Transverse colon (tissue), 4 donors: Measurements from ENCODE around the gene SOX8. TPM values are rescaled to one million over a fixed set of nuclear protein-coding genes. Genes with fewer than 3 reads are reported as not detected.

Experiments used
- DNase-seq: peaks from one replicate; pipeline ENCODE4 v3.0.0-alpha.2; 2019
- H3K27ac ChIP-seq, 4 donors: fragments of 200-600 bp; sonication (generic); 2 replicates each; pipeline ENCODE4 v1.5.1; 2016 to 2018; ENCODE audit warnings: inconsistent platforms in 4 of 4
- H3K27me3 ChIP-seq: fragments of 200-600 bp; sonication (generic); 2 replicates; pipeline ENCODE4 v1.5.1; 2017; ENCODE audit warnings: inconsistent platforms
- H3K36me3 ChIP-seq, 4 donors: fragments of 200-600 bp; sonication (generic); 2 replicates each; pipeline ENCODE4 v1.5.1; 2017 to 2019; ENCODE audit warnings: inconsistent platforms in 4 of 4
- H3K4me1 ChIP-seq, 4 donors: fragments of 200-600 bp; sonication (generic); 2 replicates each; pipeline ENCODE4 v1.5.1; 2017 to 2020; ENCODE audit warnings: inconsistent platforms in 4 of 4
- H3K4me3 ChIP-seq, 4 donors: fragments of 200-600 bp; sonication (generic); 1 replicate in 1 of 4; 2 replicates in 3 of 4; pipeline versions ENCODE4 v1.5.1 to v1.6.1; 2017 to 2019; ENCODE audit warnings: inconsistent platforms in 4 of 4
- H3K9me3 ChIP-seq, 2 donors: fragments of 200-600 bp; sonication (generic); 2 replicates each; pipeline ENCODE4 v1.5.1; 2017 to 2019; ENCODE audit warnings: inconsistent platforms in 2 of 2
- EP300 ChIP-seq: sonication (generic); formaldehyde crosslinking; IDR thresholded peaks from one replicate; pipeline ENCODE4 v1.6.1; 2017; ENCODE audit warnings: antibody characterized with exemption, low read depth
- POLR2A ChIP-seq: fragments of 450-650 bp; IDR thresholded peaks from one replicate; pipeline ENCODE4 v1.6.1; 2016; ENCODE audit warnings: antibody characterized with exemption, mild to moderate bottlenecking, moderate library complexity
- POLR2AphosphoS5 ChIP-seq, 3 donors: sonication (generic); formaldehyde crosslinking; IDR thresholded peaks; one replicate each; pipeline ENCODE4 v1.6.1; 2016; ENCODE audit warnings: antibody characterized with exemption in 3 of 3
- WGBS, 2 donors: methylation state at CpG; one replicate each; pipeline ENCODE4 v1.1.5; 2018; ENCODE audit warnings: low coverage in 1 of 2; 5-methylcytosine and 5-hydroxymethylcytosine counted together
- in situ Hi-C, 4 donors: fragments of 200-750 bp; cut with MboI; loops; one replicate each; pipeline versions ENCODE4 v1.15.0 to v1.15.1; 2017; ENCODE audit warnings: low sequenced_read_pairs in 3 of 4, low pct_ligation_motif_present in 1 of 4, low pct_unique_long_range_greater_than_20kb in 1 of 4
- intact Hi-C: fragments of 100-400 bp; cut with DNase I; formaldehyde crosslinking; loops from one replicate; pipeline ENCODE4 v1.15.1; 2023; ENCODE audit warnings: low total_unique reads
- total RNA-seq, 4 donors: library from RNA; depleted of rRNA; stranded (reverse); fragments of >200 nt; gene quantifications; one replicate each; pipeline ENCODE4 v1.1.0, GENCODE V29; 2016
- TF ChIP-seq, protein P1 (sequence below), 5 experiments: fragments of 200-600 bp in 3 of 5; fragments of 450-650 bp in 2 of 5; sonication (generic) in 3 of 5; IDR thresholded peaks; 1 replicate in 2 of 5; 2 replicates in 3 of 5; pipeline ENCODE4 v1.5.1; 2016 to 2017; ENCODE audit warnings: antibody characterized with exemption in 5 of 5, inconsistent platforms in 3 of 5, mild to moderate bottlenecking in 2 of 5, moderate library complexity in 1 of 5

SOX8 gene
- total RNA-seq, 4 donors from 2014 or later, result 0.37 to 1.9 (median 0.50) TPM

DNA sequence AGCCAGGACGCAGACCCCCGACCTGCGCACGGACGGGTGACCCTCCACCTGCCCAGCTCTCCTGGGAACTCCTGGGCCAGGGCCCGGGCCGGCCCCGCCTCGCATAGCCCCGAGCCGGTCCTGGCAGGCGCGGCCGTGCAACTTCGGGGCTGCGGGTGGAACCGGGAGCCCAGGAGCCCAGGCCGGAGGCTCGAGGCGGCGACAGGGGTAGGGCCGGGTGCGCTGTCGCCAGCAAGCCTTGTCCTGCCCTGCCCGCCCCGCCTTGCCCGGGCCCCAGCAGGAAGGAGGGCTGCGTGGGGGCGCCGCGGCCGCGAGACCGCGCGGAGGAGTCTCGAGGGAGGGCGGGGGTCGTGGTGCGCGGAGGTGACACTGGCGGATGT is 11.2 kb upstream of the SOX8 start:
- Histone ChIP-seq H3K9me3 (no peaks in the 10 kb centered on the region), H3K27ac (peak overlapping the region; percentile 81 to 87 (median 86)), H3K27me3 (peaks cover 9% of the 10 kb centered on the region), H3K4me1 (peaks cover 11 to 15% (median 13%) of the 10 kb centered on the region in 4 donors), H3K4me3 (peak overlapping the region; percentile 40 to 79 (median 68)), H3K36me3 (no peaks in the 10 kb centered on the region)
- intact Hi-C loops (no loop called here), in situ Hi-C loops (no loop called here)
- DNase-seq, result no peak
- WGBS, 2 donors, result 5% methylated on average over 4 of the region's 42 CpGs; no CpG with 5 or more reads in 1 of the 2 donors
- no peak for TF ChIP-seq EP300
- TF ChIP-seq POLR2A, result no peak
- TF ChIP-seq, protein P1, sequence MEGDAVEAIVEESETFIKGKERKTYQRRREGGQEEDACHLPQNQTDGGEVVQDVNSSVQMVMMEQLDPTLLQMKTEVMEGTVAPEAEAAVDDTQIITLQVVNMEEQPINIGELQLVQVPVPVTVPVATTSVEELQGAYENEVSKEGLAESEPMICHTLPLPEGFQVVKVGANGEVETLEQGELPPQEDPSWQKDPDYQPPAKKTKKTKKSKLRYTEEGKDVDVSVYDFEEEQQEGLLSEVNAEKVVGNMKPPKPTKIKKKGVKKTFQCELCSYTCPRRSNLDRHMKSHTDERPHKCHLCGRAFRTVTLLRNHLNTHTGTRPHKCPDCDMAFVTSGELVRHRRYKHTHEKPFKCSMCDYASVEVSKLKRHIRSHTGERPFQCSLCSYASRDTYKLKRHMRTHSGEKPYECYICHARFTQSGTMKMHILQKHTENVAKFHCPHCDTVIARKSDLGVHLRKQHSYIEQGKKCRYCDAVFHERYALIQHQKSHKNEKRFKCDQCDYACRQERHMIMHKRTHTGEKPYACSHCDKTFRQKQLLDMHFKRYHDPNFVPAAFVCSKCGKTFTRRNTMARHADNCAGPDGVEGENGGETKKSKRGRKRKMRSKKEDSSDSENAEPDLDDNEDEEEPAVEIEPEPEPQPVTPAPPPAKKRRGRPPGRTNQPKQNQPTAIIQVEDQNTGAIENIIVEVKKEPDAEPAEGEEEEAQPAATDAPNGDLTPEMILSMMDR (IDR thresholded peaks at IDR 0.05), result no peak
- TF ChIP-seq POLR2AphosphoS5 (IDR thresholded peaks at IDR 0.05), result no peak

DNA sequence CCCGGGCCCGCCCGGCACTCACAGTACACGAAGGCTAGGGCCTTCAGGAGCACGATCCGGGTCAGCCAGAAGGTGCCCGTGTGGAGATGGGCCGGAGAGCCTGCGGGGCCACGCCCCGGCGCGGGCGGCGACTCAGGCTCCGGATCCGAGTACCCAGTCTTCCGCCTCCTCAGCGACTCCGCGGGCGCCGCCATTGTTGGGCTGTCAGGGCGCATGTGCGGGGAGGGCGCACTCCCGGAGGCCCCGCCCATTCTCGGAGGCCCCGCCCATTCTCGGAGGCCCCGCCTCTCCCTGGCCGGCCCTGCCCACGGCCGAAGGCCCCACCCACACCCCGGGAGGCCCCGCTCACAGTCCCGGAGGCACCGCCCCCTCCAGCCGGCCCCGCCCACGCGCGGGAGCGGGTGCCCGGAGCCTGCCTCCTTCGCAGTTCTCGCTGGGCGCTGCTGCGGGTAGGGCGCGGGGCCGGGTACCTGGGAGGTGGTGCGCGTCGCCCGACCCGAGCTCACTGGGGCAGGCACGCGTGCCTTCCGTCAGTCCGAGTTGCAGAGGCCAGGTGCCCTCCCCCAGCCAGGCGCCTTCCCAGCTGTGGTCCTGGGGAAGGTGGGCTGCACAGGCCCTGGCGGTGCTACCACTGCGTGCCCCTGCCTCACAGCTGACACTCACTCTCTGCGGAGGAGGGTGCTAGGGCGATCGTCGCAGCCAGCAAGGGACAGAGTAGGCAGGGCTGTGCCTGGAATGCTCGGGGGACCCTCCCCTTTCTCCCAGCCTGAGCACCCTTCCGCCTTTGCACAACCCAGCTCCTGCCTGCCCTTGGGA is 10.6 kb upstream of the SOX8 start, which contains the start of gene LMF1:
Gene LMF1 (minus strand): TSS at position 219 of the 816 bp plus-strand sequence. CDS start 4 bp downstream, at position 215.
- DNase-seq, result peak; percentile 97
- TF ChIP-seq POLR2A (peak; percentile 76), EP300 (no peak), POLR2AphosphoS5 (IDR thresholded peaks at IDR 0.05) (peak; percentile 62 to 66 (median 63))
- TF ChIP-seq, protein P1 (IDR thresholded peaks at IDR 0.05), result no peak
- H3K27ac ChIP-seq, result peak within 1 kb of the TSS; percentile 81 to 87 (median 86)
- H3K27me3 ChIP-seq, result peaks cover 10% of the 10 kb centered on the region
- WGBS, 2 donors, result 18% methylated on average over 25 of the region's 71 CpGs; no CpG with 5 or more reads in 1 of the 2 donors
- intact Hi-C loops (no loop called here), in situ Hi-C loops (no loop called here)
- H3K9me3 ChIP-seq, result no peaks in the 10 kb centered on the region
- no peaks in the 10 kb centered on the region for H3K36me3 ChIP-seq
- H3K4me3 ChIP-seq, result peak within 1 kb of the TSS; percentile 40 to 79 (median 68)
- peaks cover 11 to 15% (median 13%) of the 10 kb centered on the region in 4 donors for H3K4me1 ChIP-seq

DNA sequence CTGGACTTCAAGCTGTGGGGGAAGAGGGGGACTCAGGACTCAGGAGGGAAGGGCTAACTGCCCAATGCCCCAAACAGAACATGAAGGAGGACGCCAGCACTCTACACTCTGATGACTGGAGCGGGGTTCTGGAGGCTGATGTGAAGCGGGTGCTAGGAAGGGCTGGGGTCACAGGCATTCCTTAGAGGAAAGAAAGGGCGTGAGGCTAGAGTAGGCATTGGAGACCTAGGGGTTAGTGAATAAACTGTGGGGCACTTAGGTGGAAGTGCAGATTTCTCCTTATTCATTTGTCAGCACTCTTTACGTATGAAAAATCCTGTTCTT is 10.0 kb upstream of the SOX8 start:
- H3K36me3 ChIP-seq, result no peaks in the 10 kb centered on the region
- H3K27me3 ChIP-seq, result peaks cover 13% of the 10 kb centered on the region
- TF ChIP-seq POLR2A (no peak), POLR2AphosphoS5 (IDR thresholded peaks at IDR 0.05) (no peak), EP300 (no peak)
- TF ChIP-seq, protein P1 (IDR thresholded peaks at IDR 0.05), result no peak
- peak overlapping the region in 1 of 4 donors; percentile 79 for H3K4me3 ChIP-seq
- H3K9me3 ChIP-seq, result no peaks in the 10 kb centered on the region
- no peak overlapping the region for H3K27ac ChIP-seq
- 93 to 94% methylated on average over 3 to 5 of the region's 5 CpGs for WGBS, 2 donors
- DNase-seq, result no peak
- H3K4me1 ChIP-seq, result peaks cover 11 to 15% (median 13%) of the 10 kb centered on the region in 4 donors
- intact Hi-C loops (no loop called here), in situ Hi-C loops (no loop called here)

DNA sequence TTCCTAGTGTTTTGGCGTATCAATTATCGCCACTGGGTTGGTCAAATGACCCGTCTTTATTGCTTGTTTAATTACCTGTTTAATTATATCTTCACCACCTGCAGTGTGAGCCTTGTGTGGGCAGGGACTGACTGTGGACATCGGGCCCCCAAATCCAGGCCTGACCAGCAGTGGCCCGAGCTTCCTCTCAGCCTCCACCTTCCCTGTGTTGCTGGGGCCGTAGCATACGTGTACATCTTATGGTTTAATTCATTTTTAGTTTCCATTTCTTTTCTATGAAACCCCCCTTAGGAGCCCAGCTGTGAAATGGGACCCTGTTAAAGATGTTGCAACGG is 9.6 kb upstream of the SOX8 start:
- Histone ChIP-seq H3K36me3 (no peaks in the 10 kb centered on the region), H3K27ac (no peak overlapping the region), H3K4me1 (peaks cover 11 to 15% (median 13%) of the 10 kb centered on the region in 4 donors), H3K9me3 (no peaks in the 10 kb centered on the region), H3K4me3 (no peak overlapping the region), H3K27me3 (peaks cover 13% of the 10 kb centered on the region)
- intact Hi-C loops, result no loop called here
- no peak for DNase-seq
- no peak for TF ChIP-seq POLR2A
- TF ChIP-seq, protein P1 (IDR thresholded peaks at IDR 0.05), result no peak
- no peak for TF ChIP-seq POLR2AphosphoS5 (IDR thresholded peaks at IDR 0.05)
- TF ChIP-seq EP300, result no peak
- in situ Hi-C loops, result no loop called here
- WGBS, 2 donors, result 68 to 84% methylated on average over 4 to 8 of the region's 8 CpGs
